Breast epithelium (tissue), 3 donors: ENCODE data around the gene SRC.

ENCODE experiments used
- CTCF ChIP-seq, 3 donors: fragments of 450-650 bp; IDR thresholded peaks; one replicate each; pipeline ENCODE4 v1.5.1; 2016 to 2017; ENCODE audit warnings: antibody characterized with exemption in 3 of 3, mild to moderate bottlenecking in 3 of 3, moderate library complexity in 3 of 3
- POLR2A ChIP-seq: fragments of 450-650 bp; IDR thresholded peaks from one replicate; pipeline ENCODE4 v1.6.1; 2016; ENCODE audit warnings: antibody characterized with exemption, mild to moderate bottlenecking, moderate library complexity
- POLR2AphosphoS5 ChIP-seq, 3 donors: sonication (generic); formaldehyde crosslinking; IDR thresholded peaks; one replicate each; pipeline ENCODE4 v1.6.1; 2017; ENCODE audit warnings: antibody characterized with exemption in 3 of 3

- TF ChIP-seq CTCF (IDR thresholded peaks at IDR 0.05), result no peak
- no peak for TF ChIP-seq POLR2A
- TF ChIP-seq POLR2AphosphoS5 (IDR thresholded peaks at IDR 0.05), result no peak
Measured at GRCh38 chr20:37360391-37361115, 14.6 kb downstream of the SRC start.
